NCI-H2227 (cell line): ENCODE data around the gene OMG.
"Not testable (repeated sequence)": the region's sequence is repeated elsewhere in the genome, so short reads cannot be mapped to it uniquely, and the experiment has no call there.

Source experiments
- DNase-seq: peaks from one replicate; lab custom pipeline; 2025; ENCODE audit not compliant: unreplicated experiment; lab: John Stamatoyannopoulos, UW

Gene OMG

GRCh38 chr17:31297090-31297489, at the start of gene OMG:
OMG (minus strand) TSS chr17:31297239; CDS start chr17:31296331, 908 bp downstream.
- DNase-seq, result no peak

- not testable (repeated sequence) for DNase-seq
Measured at GRCh38 chr17:31345191-31345747, 48.2 kb upstream of the OMG start.

- no peak for DNase-seq
Measured at GRCh38 chr17:31339906-31340661, 43.0 kb upstream of the OMG start.

GRCh38 chr17:31329221-31329620, 32.2 kb upstream of the OMG start:
- no peak for DNase-seq

GRCh38 chr17:31328160-31328535, 31.1 kb upstream of the OMG start:
- no peak for DNase-seq

GRCh38 chr17:31327534-31328159, 30.6 kb upstream of the OMG start:
- no peak for DNase-seq

- DNase-seq, result no peak
Measured at GRCh38 chr17:31323551-31323950, 26.5 kb upstream of the OMG start.

- DNase-seq, result no peak
Measured at GRCh38 chr17:31321966-31322365, 24.9 kb upstream of the OMG start.

GRCh38 chr17:31321481-31321880, 24.4 kb upstream of the OMG start, which contains the start of gene EVI2A:
EVI2A (minus strand) TSS chr17:31321622; CDS start chr17:31319013, 2,609 bp downstream.
- no peak for DNase-seq

GRCh38 chr17:31320791-31321190, 23.8 kb upstream of the OMG start:
- DNase-seq, result no peak

GRCh38 chr17:31320241-31320640, 23.2 kb upstream of the OMG start:
- DNase-seq, result no peak

GRCh38 chr17:31318851-31319661, 22.0 kb upstream of the OMG start:
- DNase-seq, result no peak

GRCh38 chr17:31318298-31318801, 21.3 kb upstream of the OMG start:
- DNase-seq, result no peak

- no peak for DNase-seq
Measured at GRCh38 chr17:31314782-31315100, 17.7 kb upstream of the OMG start.

- no peak for DNase-seq
Measured at GRCh38 chr17:31313982-31314781, 17.1 kb upstream of the OMG start, which contains the start of gene EVI2B. EVI2B (minus strand) TSS chr17:31314054; CDS start chr17:31305609, 8,445 bp downstream.

- DNase-seq, result not testable (repeated sequence)
Measured at GRCh38 chr17:31312223-31312622, 15.2 kb upstream of the OMG start.

- DNase-seq, result no peak
Measured at GRCh38 chr17:31311526-31311925, 14.5 kb upstream of the OMG start.

GRCh38 chr17:31310886-31311285, 13.8 kb upstream of the OMG start:
- DNase-seq, result no peak

- DNase-seq, result no peak
Measured at GRCh38 chr17:31310260-31310659, 13.2 kb upstream of the OMG start.

GRCh38 chr17:31309556-31309955, 12.5 kb upstream of the OMG start:
- no peak for DNase-seq
